ENCODE results near the gene NDUFV1. TPM values are rescaled to one million over a fixed set of nuclear protein-coding genes. Genes with fewer than 3 reads are reported as not detected.

Gene NDUFV1
- polyA plus RNA-seq, 3 donors = 71.6 to 174 (median 72.1) TPM

Small RNA genes within 50 kb of the gene (small RNA-seq; reads per million reads assigned to genes)
- not detected for gene AP003385.3 (ENCODE audit: insufficient read length, low read depth)

Other genes starting within 250 kb of the NDUFV1 start
- 10 to 100 TPM in 1 of 3 donors, under 1 TPM in 2; 0.44 to 14.8 (median 0.94) TPM for gene CLCF1, start 233.3 kb upstream of the NDUFV1 start, polyA plus RNA-seq
- gene RAD9A, start 214.9 kb upstream of the NDUFV1 start, polyA plus RNA-seq = 10 to 100 TPM in 1 of 3 donors, 1 to 10 TPM in 2; 3.7 to 31.7 (median 3.8) TPM
- gene PPP1CA, start 205.1 kb upstream of the NDUFV1 start, polyA plus RNA-seq = 100 to 1,000 TPM; 209 to 551 (median 461) TPM
- gene TBC1D10C, start 202.9 kb upstream of the NDUFV1 start, polyA plus RNA-seq = 10 to 100 TPM; 68.6 to 72.9 (median 71.6) TPM
- gene CARNS1, start 191.3 kb upstream of the NDUFV1 start, polyA plus RNA-seq = under 1 TPM in 1 of 3 donors, not detected in 2; 0.09 TPM
- gene RPS6KB2, start 178.4 kb upstream of the NDUFV1 start, polyA plus RNA-seq = 100 to 1,000 TPM in 1 of 3 donors, 10 to 100 TPM in 2; 51.6 to 101 (median 53.8) TPM
- gene PTPRCAP, start 169.3 kb upstream of the NDUFV1 start, polyA plus RNA-seq = 10 to 100 TPM in 1 of 3 donors, 1 to 10 TPM in 2; 2.1 to 14.3 (median 2.8) TPM
- gene CORO1B, start 163.5 kb upstream of the NDUFV1 start, polyA plus RNA-seq = 100 to 1,000 TPM; 105 to 151 (median 106) TPM
- gene GPR152, start 154.2 kb upstream of the NDUFV1 start, polyA plus RNA-seq = not detected
- gene CABP4, start 151.6 kb upstream of the NDUFV1 start, polyA plus RNA-seq = 1 to 10 TPM in 1 of 3 donors, under 1 TPM in 1, not detected in 1; 0.28 to 1.7 TPM
- gene TMEM134, start 137.7 kb upstream of the NDUFV1 start, polyA plus RNA-seq = 100 to 1,000 TPM in 1 of 3 donors, 10 to 100 TPM in 2; 67.4 to 104 (median 76.8) TPM
- gene AIP, start 123.9 kb upstream of the NDUFV1 start, polyA plus RNA-seq = 100 to 1,000 TPM in 1 of 3 donors, 10 to 100 TPM in 2; 76.7 to 132 (median 99.3) TPM
- 100 to 1,000 TPM in 1 of 3 donors, 10 to 100 TPM in 2; 11.7 to 122 (median 22.2) TPM for gene PITPNM1, start 101.6 kb upstream of the NDUFV1 start, polyA plus RNA-seq
- gene CDK2AP2, start 98.8 kb upstream of the NDUFV1 start, polyA plus RNA-seq = 10 to 100 TPM; 47.8 to 80.2 (median 78.5) TPM
- gene CABP2, start 83.5 kb upstream of the NDUFV1 start, polyA plus RNA-seq = not detected
- gene GSTP1, start 23.1 kb upstream of the NDUFV1 start, polyA plus RNA-seq = 1,000 to 10,000 TPM in 2 of 3 donors, 100 to 1,000 TPM in 1; 853 to 1,483 (median 1,250) TPM
- gene NUDT8, start 23.0 kb downstream of the NDUFV1 start, polyA plus RNA-seq = 1 to 10 TPM in 2 of 3 donors, under 1 TPM in 1; 0.92 to 1.4 (median 1.3) TPM
- not detected for gene TBX10, start 32.8 kb downstream of the NDUFV1 start, polyA plus RNA-seq
- gene ACY3, start 43.8 kb downstream of the NDUFV1 start, polyA plus RNA-seq = under 1 TPM; 0.16 to 0.61 (median 0.21) TPM
- not detected for gene ALDH3B2, start 67.7 kb downstream of the NDUFV1 start, polyA plus RNA-seq